HFFc6 (cell line): ENCODE measurements around the gene PDXDC1. TPM values are rescaled to one million over a fixed set of nuclear protein-coding genes. Genes with fewer than 3 reads are reported as not detected.
"Not testable (repeated sequence)": the region's sequence is repeated elsewhere in the genome, so short reads cannot be mapped to it uniquely, and the experiment has no call there.

ENCODE experiments used
- DNase-seq: peaks from one replicate; pipeline ENCODE4 v3.0.0-alpha.2; 2018
- H3K27ac Mint-ChIP-seq: 2 replicates; pipeline ENCODE4 v1.8.0; 2020; ENCODE audit warnings: mild to moderate bottlenecking, mixed read lengths
- H3K27me3 Mint-ChIP-seq: 2 replicates; pipeline ENCODE4 v1.8.0; 2021; ENCODE audit warnings: mild to moderate bottlenecking, moderate library complexity, mixed read lengths; ENCODE audit not compliant: insufficient read depth
- H3K36me3 Mint-ChIP-seq: 2 replicates; pipeline ENCODE4 v1.8.0; 2021; ENCODE audit warnings: low read depth, mixed read lengths
- H3K4me1 Mint-ChIP-seq: 2 replicates; pipeline ENCODE4 v1.8.0; 2020; ENCODE audit warnings: low read depth, mixed read lengths
- H3K4me3 Mint-ChIP-seq: 2 replicates; pipeline ENCODE4 v1.8.0; 2020; ENCODE audit warnings: mild to moderate bottlenecking, moderate library complexity, mixed read lengths
- H3K9me3 Mint-ChIP-seq: 2 replicates; pipeline ENCODE4 v1.8.0; 2020; ENCODE audit warnings: mild to moderate bottlenecking, mixed read lengths
- total RNA-seq, 6 experiments: library from RNA; stranded (reverse); fragmentation: NEBNext Ultra II Directional; extraction: Animal tissue kit (Norgen Biotek cat#: 25700); gene quantifications; 2 replicates in 1 of 6; 3 replicates in 5 of 6; pipeline ENCODE4 v1.2.3, GENCODE V29; 2021

PDXDC1 gene
- total RNA-seq, 6 experiments from 2014 or later = 78.8 to 88.3 (median 82.0) TPM

- H3K27me3 Mint-ChIP-seq, H3K4me3 Mint-ChIP-seq, DNase-seq, H3K36me3 Mint-ChIP-seq, H3K9me3 Mint-ChIP-seq: not testable (repeated sequence)
- H3K4me1 Mint-ChIP-seq = peaks cover 36% of the 10 kb centered on the region
- peak overlapping the region; percentile 29; the same call in 1 of the 2 replicates for H3K27ac Mint-ChIP-seq
Observed at GRCh38 chr16:14978908-14979307, 4.1 kb downstream of the PDXDC1 start.

DNA sequence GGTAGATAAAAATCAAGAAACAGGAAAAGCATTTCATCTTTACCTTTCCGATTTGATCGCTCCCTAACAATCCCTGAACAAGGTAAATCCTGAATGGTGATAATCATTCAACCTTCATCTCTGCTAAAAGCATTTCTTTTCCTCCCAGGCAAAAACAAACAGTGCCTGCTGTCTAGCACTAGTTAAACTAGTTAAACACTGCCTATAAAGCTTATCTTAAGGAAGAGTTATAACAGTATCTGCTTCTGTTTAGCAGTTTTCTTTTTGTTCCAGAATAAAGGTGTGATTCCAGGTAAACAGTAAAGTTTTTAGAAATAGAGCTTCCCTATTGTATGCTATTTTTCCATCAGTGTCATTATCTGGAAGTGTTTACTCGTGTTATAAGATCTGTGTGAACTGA lies 6.4 kb downstream of the PDXDC1 start:
- peaks cover 34% of the 10 kb centered on the region for H3K4me1 Mint-ChIP-seq

DNA sequence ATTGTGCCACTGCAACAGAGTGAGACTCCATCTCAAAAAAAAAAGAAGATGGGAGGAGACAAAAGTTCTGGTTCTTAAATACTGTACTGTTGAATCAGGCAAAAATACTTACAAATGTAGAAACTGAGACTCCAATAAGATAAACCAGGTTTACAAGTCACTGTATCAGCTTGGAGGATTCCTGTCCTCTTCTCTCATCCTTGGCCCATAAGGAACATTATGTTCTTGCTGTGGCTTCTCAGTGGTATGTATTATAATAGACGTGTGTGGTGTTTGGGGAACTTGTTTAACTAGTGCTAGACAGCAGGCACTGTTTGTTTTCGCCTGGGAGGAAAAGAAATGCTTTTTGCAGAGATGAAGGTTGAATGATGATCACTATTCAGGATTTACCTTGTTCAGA lies 7.7 kb downstream of the PDXDC1 start:
- Mint-ChIP-seq H3K4me1 (peaks cover 22% of the 10 kb centered on the region), H3K36me3 (peaks cover 13% of the 10 kb centered on the region; the same call in 1 of the 2 replicates)
- H3K4me3 Mint-ChIP-seq, H3K9me3 Mint-ChIP-seq, H3K27me3 Mint-ChIP-seq, DNase-seq, H3K27ac Mint-ChIP-seq: not testable (repeated sequence)

More for the DNA sequence above, 6.4 kb downstream of the PDXDC1 start:
- not testable (repeated sequence) for H3K36me3 Mint-ChIP-seq, H3K4me3 Mint-ChIP-seq, DNase-seq, H3K9me3 Mint-ChIP-seq, H3K27me3 Mint-ChIP-seq, H3K27ac Mint-ChIP-seq

DNA sequence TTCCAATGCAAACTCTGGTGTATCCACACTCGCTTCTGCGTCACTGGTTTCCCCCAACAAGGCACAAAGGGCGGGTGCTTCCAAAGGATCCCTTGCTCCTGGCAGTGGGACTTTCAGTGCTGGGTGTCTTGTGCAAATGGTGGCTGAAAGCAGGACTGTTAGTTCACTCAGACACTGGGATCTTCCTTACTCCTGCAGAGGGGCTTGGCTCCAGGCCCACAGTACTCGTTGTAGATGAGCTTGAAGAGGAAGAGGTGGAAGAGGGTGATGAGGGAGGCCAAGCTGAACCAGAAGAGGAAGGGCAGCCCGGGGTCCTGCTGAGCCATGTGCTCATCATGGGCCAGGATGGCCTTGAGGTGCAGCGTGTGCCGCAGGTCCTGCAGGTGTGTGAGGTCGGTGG lies 13.3 kb downstream of the PDXDC1 start:
- not testable (repeated sequence) for H3K4me1 Mint-ChIP-seq, H3K4me3 Mint-ChIP-seq, H3K9me3 Mint-ChIP-seq, H3K27me3 Mint-ChIP-seq, H3K27ac Mint-ChIP-seq, DNase-seq
- peaks cover 47% of the 10 kb centered on the region for H3K36me3 Mint-ChIP-seq

DNA sequence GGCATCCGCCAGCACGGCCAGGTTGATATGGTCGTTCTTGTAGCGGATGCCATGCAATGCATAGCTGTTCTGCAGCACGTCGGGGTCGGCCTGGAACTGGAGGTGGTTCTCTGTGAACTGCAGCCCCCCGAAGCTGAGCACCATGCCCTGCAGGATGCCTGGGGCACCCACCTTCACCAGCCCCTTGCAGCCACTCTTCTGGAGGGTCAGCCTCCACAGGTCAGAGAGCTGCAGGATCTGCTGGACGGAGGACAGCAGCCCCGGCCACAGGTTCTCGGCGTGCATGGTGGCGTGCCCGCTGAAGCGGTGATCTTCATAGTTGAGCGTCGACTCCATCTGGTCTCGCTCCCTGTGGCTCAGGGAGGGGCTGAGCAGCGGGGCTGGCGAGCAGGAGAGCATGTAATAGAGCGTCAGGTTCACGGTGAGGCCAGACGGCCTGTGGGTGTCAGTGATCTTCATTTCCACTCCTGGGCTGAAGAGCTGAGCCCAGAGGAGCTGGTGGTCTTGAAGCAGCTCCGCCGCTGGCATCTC lies 13.9 kb downstream of the PDXDC1 start:
- DNase-seq = not testable (repeated sequence)

GRCh38 chr16:14989291-14990281 lies 14.8 kb downstream of the PDXDC1 start:
- H3K27me3 Mint-ChIP-seq, H3K27ac Mint-ChIP-seq, H3K4me3 Mint-ChIP-seq, DNase-seq, H3K4me1 Mint-ChIP-seq, H3K9me3 Mint-ChIP-seq: not testable (repeated sequence)
- H3K36me3 Mint-ChIP-seq = peaks cover 54% of the 10 kb centered on the region

More for the DNA sequence above, 13.9 kb downstream of the PDXDC1 start:
- H3K27me3 Mint-ChIP-seq, H3K9me3 Mint-ChIP-seq, H3K4me1 Mint-ChIP-seq, H3K4me3 Mint-ChIP-seq, H3K27ac Mint-ChIP-seq: not testable (repeated sequence)
- peaks cover 51% of the 10 kb centered on the region for H3K36me3 Mint-ChIP-seq

GRCh38 chr16:14993277-14994151 lies 18.7 kb downstream of the PDXDC1 start:
- not testable (repeated sequence) for H3K4me3 Mint-ChIP-seq, H3K27me3 Mint-ChIP-seq, DNase-seq, H3K27ac Mint-ChIP-seq, H3K9me3 Mint-ChIP-seq
- peaks cover 41% of the 10 kb centered on the region for H3K36me3 Mint-ChIP-seq
- H3K4me1 Mint-ChIP-seq = peaks cover 26% of the 10 kb centered on the region

- H3K4me3 Mint-ChIP-seq, H3K9me3 Mint-ChIP-seq, H3K27ac Mint-ChIP-seq, H3K27me3 Mint-ChIP-seq: not testable (repeated sequence)
- peaks cover 26% of the 10 kb centered on the region for H3K4me1 Mint-ChIP-seq
- H3K36me3 Mint-ChIP-seq = peaks cover 31% of the 10 kb centered on the region
- peak; percentile 65 for DNase-seq
Observed at GRCh38 chr16:14996702-14997101, 21.9 kb downstream of the PDXDC1 start.

DNA sequence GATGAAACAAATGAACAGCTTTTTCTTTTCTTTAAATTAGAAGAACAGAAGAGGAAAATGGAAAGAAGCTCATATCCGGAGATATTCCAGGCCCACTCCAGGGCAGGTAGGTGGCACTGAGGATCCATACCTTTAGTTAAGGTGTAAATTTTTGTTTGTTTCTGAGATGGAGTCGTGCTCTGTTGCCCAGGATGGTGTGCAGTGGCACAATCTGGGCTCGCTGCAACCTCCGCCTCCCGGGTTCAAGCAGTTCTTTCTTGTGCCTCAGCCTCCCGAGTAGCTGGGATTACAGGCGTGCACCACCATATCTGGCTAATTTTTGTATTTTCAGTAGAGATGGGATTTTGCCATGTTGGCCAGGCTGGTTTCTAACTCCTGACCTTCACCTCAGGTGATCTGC lies 23.5 kb downstream of the PDXDC1 start:
- H3K27me3 Mint-ChIP-seq, H3K4me3 Mint-ChIP-seq, H3K9me3 Mint-ChIP-seq, H3K27ac Mint-ChIP-seq, DNase-seq: not testable (repeated sequence)
- H3K4me1 Mint-ChIP-seq = peaks cover 26% of the 10 kb centered on the region
- H3K36me3 Mint-ChIP-seq = peaks cover 15% of the 10 kb centered on the region

- H3K27ac Mint-ChIP-seq, H3K4me3 Mint-ChIP-seq, H3K9me3 Mint-ChIP-seq, H3K27me3 Mint-ChIP-seq, DNase-seq: not testable (repeated sequence)
- Mint-ChIP-seq H3K36me3 (peaks cover 13% of the 10 kb centered on the region), H3K4me1 (peaks cover 21% of the 10 kb centered on the region)
Observed at GRCh38 chr16:14999845-15000244, 25.0 kb downstream of the PDXDC1 start.

DNA sequence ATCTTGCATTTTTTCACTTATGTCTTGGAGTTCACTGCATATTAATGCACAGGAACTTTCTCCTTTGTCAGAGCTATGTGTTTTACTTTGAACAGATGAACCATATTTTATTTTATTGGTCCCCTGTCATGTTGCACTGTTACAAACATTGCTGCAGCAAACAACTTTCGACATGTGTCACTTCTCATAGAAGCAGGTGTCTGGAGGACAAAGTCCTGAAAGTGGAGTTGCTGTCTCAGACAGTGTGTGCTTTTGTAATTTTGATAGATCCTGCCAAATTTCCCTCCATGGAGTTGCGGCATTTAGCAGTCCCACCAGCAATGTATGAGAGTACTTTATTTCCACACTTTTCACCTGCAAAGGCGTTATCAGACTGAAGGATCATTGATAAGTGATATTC lies 27.6 kb downstream of the PDXDC1 start:
- H3K4me1 Mint-ChIP-seq, H3K9me3 Mint-ChIP-seq, DNase-seq, H3K27me3 Mint-ChIP-seq, H3K4me3 Mint-ChIP-seq, H3K27ac Mint-ChIP-seq: not testable (repeated sequence)
- peaks cover 28% of the 10 kb centered on the region for H3K36me3 Mint-ChIP-seq

GRCh38 chr16:15005357-15006132 lies 30.7 kb downstream of the PDXDC1 start:
- not testable (repeated sequence) for H3K4me3 Mint-ChIP-seq, H3K27me3 Mint-ChIP-seq, DNase-seq, H3K9me3 Mint-ChIP-seq, H3K4me1 Mint-ChIP-seq, H3K27ac Mint-ChIP-seq
- peaks cover 37% of the 10 kb centered on the region for H3K36me3 Mint-ChIP-seq

DNA sequence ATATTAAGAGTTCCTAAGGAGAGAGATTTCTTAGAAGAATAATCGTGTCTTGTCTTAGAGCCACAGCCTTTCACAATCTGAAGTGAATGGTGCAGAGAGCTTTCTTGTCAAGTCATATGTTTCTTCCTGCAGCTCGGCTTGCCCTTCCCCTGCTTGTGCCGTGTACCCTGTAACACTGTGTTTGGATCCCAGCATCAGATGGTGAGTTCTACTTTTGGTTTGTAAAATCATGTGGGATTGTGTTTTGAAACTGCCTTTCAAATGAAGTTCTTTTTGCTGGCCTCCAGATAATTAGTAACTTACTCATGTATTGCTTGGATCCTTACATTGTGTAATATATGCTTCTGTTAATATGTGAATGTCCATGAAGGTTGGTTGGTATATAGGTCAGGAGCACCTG lies 33.8 kb downstream of the PDXDC1 start:
- not testable (repeated sequence) for H3K4me1 Mint-ChIP-seq, H3K27me3 Mint-ChIP-seq, H3K9me3 Mint-ChIP-seq, H3K27ac Mint-ChIP-seq, DNase-seq, H3K4me3 Mint-ChIP-seq
- H3K36me3 Mint-ChIP-seq = peaks cover 52% of the 10 kb centered on the region
